Amygdala (tissue), 56 donors: ENCODE measurements around the gene RAB6B.

Source experiments
- DNase-seq, 56 donors: peaks; one replicate each; lab custom pipeline; 2025; lab: John Stamatoyannopoulos, UW

The RAB6B gene

GRCh38 chr3:133863911-133864310 is 31.8 kb downstream of the RAB6B start:
- DNase-seq: no peak

- no peak for DNase-seq
Observed at GRCh38 chr3:133862161-133862560, 33.5 kb downstream of the RAB6B start.

- no peak for DNase-seq
Observed at GRCh38 chr3:133860519-133860918, 35.2 kb downstream of the RAB6B start.

GRCh38 chr3:133859381-133860234 is 36.1 kb downstream of the RAB6B start:
- no peak for DNase-seq

- DNase-seq: no peak
Observed at GRCh38 chr3:133857767-133858166, 37.9 kb downstream of the RAB6B start.

- DNase-seq: peak in 1 of 56 donors; percentile 32
Observed at GRCh38 chr3:133856316-133856715, 39.4 kb downstream of the RAB6B start.

GRCh38 chr3:133855772-133856171 is 39.9 kb downstream of the RAB6B start:
- peak in 1 of 56 donors; percentile 23 for DNase-seq

GRCh38 chr3:133855002-133855370 is 40.7 kb downstream of the RAB6B start:
- peak in 35 of 56 donors; percentile 11 to 72 (median 49) for DNase-seq

GRCh38 chr3:133854264-133855001 is 41.2 kb downstream of the RAB6B start:
- no peak for DNase-seq

- no peak for DNase-seq
Observed at GRCh38 chr3:133853925-133854227, 41.8 kb downstream of the RAB6B start.

GRCh38 chr3:133853063-133853924 is 42.4 kb downstream of the RAB6B start:
- DNase-seq: no peak

- no peak for DNase-seq
Observed at GRCh38 chr3:133851931-133852330, 43.8 kb downstream of the RAB6B start.

- DNase-seq: no peak
Observed at GRCh38 chr3:133851266-133851906, 44.3 kb downstream of the RAB6B start.

GRCh38 chr3:133850034-133850433 is 45.6 kb downstream of the RAB6B start:
- no peak for DNase-seq

GRCh38 chr3:133849346-133849745 is 46.3 kb downstream of the RAB6B start:
- DNase-seq: no peak

GRCh38 chr3:133845127-133845526 is 50.6 kb downstream of the RAB6B start:
- DNase-seq: no peak

GRCh38 chr3:133843634-133844033 is 52.0 kb downstream of the RAB6B start:
- no peak for DNase-seq

GRCh38 chr3:133842158-133842557 is 53.5 kb downstream of the RAB6B start:
- DNase-seq: no peak

- no peak for DNase-seq
Observed at GRCh38 chr3:133841196-133841595, 54.5 kb downstream of the RAB6B start.

- no peak for DNase-seq
Observed at GRCh38 chr3:133840767-133841166, 54.9 kb downstream of the RAB6B start.
